ENCODE results near the gene ARHGAP4. TPM values are rescaled to one million over a fixed set of nuclear protein-coding genes. Genes with fewer than 3 reads are reported as not detected.
A peak's percentile ranks its signal among the peaks of the same experiment; 100 is the strongest.

Gene ARHGAP4
- total RNA-seq, 2 experiments from 2014 or later = 188 to 300 TPM

GRCh38 chrX:153910446-153910845 is 15.6 kb downstream of the ARHGAP4 start:
- Mint-ChIP-seq H3K4me1 (peaks cover 13% of the 10 kb centered on the region), H3K4me3 (no peak overlapping the region), H3K9me3 (ENCODE audit: low read depth) (no peaks in the 10 kb centered on the region), H3K27ac (no peak overlapping the region), H3K36me3 (peaks cover 2% of the 10 kb centered on the region), H3K27me3 (no peaks in the 10 kb centered on the region)
- ATAC-seq = no peak
- CTCF ChIA-PET = interaction anchor here (1.3 kb wide), 1 partner anchor 43 kb away, joined by 4 read pairs; no protein-coding TSS in a partner anchor
- no peak for DNase-seq

DNA sequence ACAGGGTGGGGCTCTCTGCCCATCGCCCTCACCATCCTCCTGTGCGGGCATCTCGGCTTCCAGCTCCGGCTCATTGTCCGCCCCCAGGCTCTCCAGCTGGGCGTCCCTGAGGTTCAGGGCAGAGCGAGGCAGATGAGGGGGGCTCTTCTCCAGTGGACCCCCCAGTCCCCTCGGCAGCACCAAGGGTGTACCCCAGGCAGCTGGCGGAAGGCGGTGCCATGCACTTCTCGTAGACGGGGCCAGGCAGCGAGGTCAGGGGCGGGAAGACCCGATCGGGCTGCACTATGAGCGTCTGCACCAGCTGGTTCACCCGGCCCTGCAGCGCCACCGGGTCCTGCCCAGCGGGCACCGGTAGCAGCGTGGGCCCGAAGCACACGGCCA is 16.1 kb downstream of the ARHGAP4 start:
- Mint-ChIP-seq H3K36me3 (peaks cover 2% of the 10 kb centered on the region), H3K4me1 (peaks cover 14% of the 10 kb centered on the region), H3K27me3 (no peaks in the 10 kb centered on the region), H3K9me3 (ENCODE audit: low read depth) (no peaks in the 10 kb centered on the region), H3K4me3 (no peak overlapping the region), H3K27ac (no peak overlapping the region)
- CTCF ChIA-PET = interaction anchor here (1.3 kb wide), 1 partner anchor 43 kb away, joined by 4 read pairs; no protein-coding TSS in a partner anchor
- DNase-seq = no peak
- no peak for ATAC-seq

- peaks cover 17% of the 10 kb centered on the region for H3K4me1 Mint-ChIP-seq
- ATAC-seq (peak; percentile 31), DNase-seq (no peak)
- no peaks in the 10 kb centered on the region for H3K9me3 Mint-ChIP-seq (ENCODE audit: low read depth)
- H3K27me3 Mint-ChIP-seq = no peaks in the 10 kb centered on the region
- H3K27ac Mint-ChIP-seq = no peak overlapping the region
- CTCF ChIA-PET = interaction anchor here (1.0 to 1.1 kb wide), 2 partner anchors 14 to 38 kb away, joined by 3 read pairs; no protein-coding TSS in a partner anchor
- peaks cover 2% of the 10 kb centered on the region for H3K36me3 Mint-ChIP-seq
- H3K4me3 Mint-ChIP-seq = no peak overlapping the region
Measured at GRCh38 chrX:153909024-153909979, 16.8 kb downstream of the ARHGAP4 start.

DNA sequence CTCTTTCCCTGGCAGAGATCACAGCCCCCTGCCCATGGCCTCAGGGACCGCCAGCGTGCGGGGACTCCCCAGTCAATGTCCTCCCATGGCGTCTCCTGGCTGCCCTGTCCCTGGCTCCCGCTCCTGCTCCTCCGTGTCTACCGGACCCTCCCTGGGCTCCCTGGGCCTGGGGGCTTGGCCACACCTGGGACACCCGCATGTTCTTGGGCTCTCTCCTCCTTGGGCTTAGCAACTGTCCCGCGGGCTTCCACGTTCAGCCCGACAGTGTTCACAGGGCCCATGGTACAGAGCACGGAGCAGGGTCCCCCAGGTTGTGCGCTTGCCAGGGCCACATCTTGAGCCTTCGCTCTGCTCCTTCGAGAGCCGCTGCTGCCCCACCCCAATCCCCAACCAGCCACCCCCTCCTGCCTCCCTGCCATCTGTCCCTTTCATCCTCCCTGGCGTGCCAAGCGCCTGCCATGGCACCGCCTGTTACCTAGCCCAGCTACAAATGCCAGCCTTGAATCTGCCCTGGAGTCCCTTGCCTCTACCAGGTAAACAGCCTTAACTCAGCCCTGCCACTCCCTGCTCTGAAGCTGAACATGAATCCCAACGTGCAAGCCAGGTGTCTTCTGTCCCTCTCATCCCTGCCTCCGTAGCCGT is 17.7 kb downstream of the ARHGAP4 start:
- CTCF ChIA-PET = interaction anchor here (1.0 to 1.1 kb wide), 2 partner anchors 15 to 39 kb away, joined by 3 read pairs; no protein-coding TSS in a partner anchor
- no peak for ATAC-seq
- peaks cover 23% of the 10 kb centered on the region for H3K4me1 Mint-ChIP-seq
- H3K36me3 Mint-ChIP-seq = no peaks in the 10 kb centered on the region
- H3K27me3 Mint-ChIP-seq = no peaks in the 10 kb centered on the region
- H3K4me3 Mint-ChIP-seq = no peak overlapping the region
- H3K27ac Mint-ChIP-seq = no peak overlapping the region
- H3K9me3 Mint-ChIP-seq (ENCODE audit: low read depth) = no peaks in the 10 kb centered on the region
- DNase-seq = no peak

- H3K27me3 Mint-ChIP-seq = no peaks in the 10 kb centered on the region
- H3K27ac Mint-ChIP-seq = no peak overlapping the region
- H3K4me1 Mint-ChIP-seq = peaks cover 27% of the 10 kb centered on the region
- DNase-seq = no peak
- no peak overlapping the region for H3K4me3 Mint-ChIP-seq
- CTCF ChIA-PET = interaction anchor here (1.0 kb wide), 1 partner anchor 15 kb away, joined by 3 read pairs; no protein-coding TSS in a partner anchor
- ATAC-seq = no peak
- H3K9me3 Mint-ChIP-seq (ENCODE audit: low read depth) = no peaks in the 10 kb centered on the region
- H3K36me3 Mint-ChIP-seq = no peaks in the 10 kb centered on the region
Measured at GRCh38 chrX:153907456-153907855, 18.6 kb downstream of the ARHGAP4 start.

DNA sequence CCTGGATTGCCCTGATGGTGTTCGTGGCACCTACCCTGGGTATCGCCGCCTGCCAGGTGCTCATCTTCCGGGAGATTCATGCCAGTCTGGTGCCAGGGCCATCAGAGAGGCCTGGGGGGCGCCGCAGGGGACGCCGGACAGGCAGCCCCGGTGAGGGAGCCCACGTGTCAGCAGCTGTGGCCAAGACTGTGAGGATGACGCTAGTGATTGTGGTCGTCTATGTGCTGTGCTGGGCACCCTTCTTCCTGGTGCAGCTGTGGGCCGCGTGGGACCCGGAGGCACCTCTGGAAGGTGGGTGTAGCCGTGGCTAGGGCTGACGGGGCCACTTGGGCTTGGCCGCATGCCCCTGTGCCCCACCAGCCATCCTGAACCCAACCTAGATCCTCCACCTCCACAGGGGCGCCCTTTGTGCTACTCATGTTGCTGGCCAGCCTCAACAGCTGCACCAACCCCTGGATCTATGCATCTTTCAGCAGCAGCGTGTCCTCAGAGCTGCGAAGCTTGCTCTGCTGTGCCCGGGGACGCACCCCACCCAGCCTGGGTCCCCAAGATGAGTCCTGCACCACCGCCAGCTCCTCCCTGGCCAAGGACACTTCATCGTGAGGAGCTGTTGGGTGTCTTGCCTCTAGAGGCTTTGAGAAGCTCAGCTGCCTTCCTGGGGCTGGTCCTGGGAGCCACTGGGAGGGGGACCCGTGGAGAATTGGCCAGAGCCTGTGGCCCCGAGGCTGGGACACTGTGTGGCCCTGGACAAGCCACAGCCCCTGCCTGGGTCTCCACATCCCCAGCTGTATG is 19.7 kb downstream of the ARHGAP4 start:
- Mint-ChIP-seq H3K4me1 (peaks cover 34% of the 10 kb centered on the region), H3K27ac (peak overlapping the region; percentile 72), H3K27me3 (no peaks in the 10 kb centered on the region), H3K36me3 (no peaks in the 10 kb centered on the region), H3K4me3 (no peak overlapping the region), H3K9me3 (ENCODE audit: low read depth) (no peaks in the 10 kb centered on the region)
- ATAC-seq (peak; percentile 62), DNase-seq (peak; percentile 60)
- CTCF ChIA-PET = interaction anchor here (0.6 to 1.0 kb wide), 4 partner anchors 17 to 613 kb away, joined by 3 to 5 read pairs (median 3); no protein-coding TSS in a partner anchor

DNA sequence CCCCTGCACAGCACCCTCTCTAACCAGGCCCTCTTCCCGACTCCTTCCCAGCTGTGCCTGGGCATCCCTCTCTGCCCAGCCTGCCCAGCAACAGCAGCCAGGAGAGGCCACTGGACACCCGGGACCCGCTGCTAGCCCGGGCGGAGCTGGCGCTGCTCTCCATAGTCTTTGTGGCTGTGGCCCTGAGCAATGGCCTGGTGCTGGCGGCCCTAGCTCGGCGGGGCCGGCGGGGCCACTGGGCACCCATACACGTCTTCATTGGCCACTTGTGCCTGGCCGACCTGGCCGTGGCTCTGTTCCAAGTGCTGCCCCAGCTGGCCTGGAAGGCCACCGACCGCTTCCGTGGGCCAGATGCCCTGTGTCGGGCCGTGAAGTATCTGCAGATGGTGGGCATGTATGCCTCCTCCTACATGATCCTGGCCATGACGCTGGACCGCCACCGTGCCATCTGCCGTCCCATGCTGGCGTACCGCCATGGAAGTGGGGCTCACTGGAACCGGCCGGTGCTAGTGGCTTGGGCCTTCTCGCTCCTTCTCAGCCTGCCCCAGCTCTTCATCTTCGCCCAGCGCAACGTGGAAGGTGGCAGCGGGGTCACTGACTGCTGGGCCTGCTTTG is 20.5 kb downstream of the ARHGAP4 start:
- ATAC-seq = no peak
- CTCF ChIA-PET = interaction anchor here (0.6 kb wide), 1 partner anchor 143 kb away, joined by 3 read pairs; no protein-coding TSS in a partner anchor
- no peak for DNase-seq
- Mint-ChIP-seq H3K27me3 (no peaks in the 10 kb centered on the region), H3K9me3 (ENCODE audit: low read depth) (no peaks in the 10 kb centered on the region), H3K36me3 (no peaks in the 10 kb centered on the region), H3K4me3 (no peak overlapping the region), H3K27ac (peak overlapping the region; percentile 72), H3K4me1 (peaks cover 42% of the 10 kb centered on the region)

- peaks cover 43% of the 10 kb centered on the region for H3K4me1 Mint-ChIP-seq
- H3K9me3 Mint-ChIP-seq (ENCODE audit: low read depth) = no peaks in the 10 kb centered on the region
- no peak within 1 kb of the TSS for H3K4me3 Mint-ChIP-seq
- H3K27me3 Mint-ChIP-seq = peaks cover 3% of the 10 kb centered on the region
- peak within 1 kb of the TSS; percentile 46 for H3K27ac Mint-ChIP-seq
- no peak for DNase-seq
- ATAC-seq = no peak
- CTCF ChIA-PET = no interaction called here
- no peaks in the 10 kb centered on the region for H3K36me3 Mint-ChIP-seq
Measured at GRCh38 chrX:153903991-153904957, 21.8 kb downstream of the ARHGAP4 start, which contains the start of gene AVPR2. TSS of gene AVPR2 (plus strand) at chrX:153904673. CDS start at chrX:153905146, 473 bp downstream.

DNA sequence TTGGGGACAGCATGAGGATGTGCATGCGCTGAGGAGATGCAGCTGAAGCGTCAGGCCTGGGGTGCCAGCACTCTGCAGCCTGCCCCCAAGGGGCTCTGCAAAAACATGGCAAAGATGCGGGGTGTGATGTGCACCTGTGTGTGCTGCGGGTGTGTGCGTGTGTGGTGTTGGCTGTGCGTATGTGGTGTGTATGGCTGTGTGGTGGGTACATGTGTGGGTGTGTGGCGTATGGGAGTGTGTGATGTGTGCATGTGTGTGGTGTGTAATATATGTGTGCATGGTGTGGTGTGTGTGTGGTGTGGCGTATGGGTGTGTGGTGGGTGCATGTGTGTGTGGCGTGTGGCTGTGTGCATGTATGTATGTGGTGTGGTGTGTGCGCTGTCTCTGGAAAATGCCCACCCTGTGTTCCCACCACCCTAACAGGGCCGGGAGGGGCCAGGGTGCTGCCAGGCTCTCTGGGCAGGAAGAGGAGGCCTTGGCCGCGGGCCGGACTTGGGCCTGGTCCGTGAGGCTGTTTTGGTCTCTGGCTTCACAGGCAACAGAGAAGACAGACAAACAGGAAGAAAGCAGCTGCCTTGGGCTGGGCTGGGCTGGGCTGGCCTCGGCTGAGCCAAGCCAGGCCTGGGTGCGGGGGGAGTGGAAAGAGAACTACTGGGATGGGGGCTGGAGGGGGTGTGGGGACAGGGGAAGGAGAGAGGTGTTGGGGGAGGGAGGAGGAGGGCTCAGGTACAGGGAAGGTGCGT is 22.7 kb downstream of the ARHGAP4 start:
- DNase-seq = no peak
- Mint-ChIP-seq H3K4me1 (peaks cover 43% of the 10 kb centered on the region), H3K9me3 (ENCODE audit: low read depth) (no peaks in the 10 kb centered on the region), H3K27me3 (peaks cover 5% of the 10 kb centered on the region), H3K4me3 (no peak overlapping the region), H3K27ac (peak overlapping the region; percentile 46), H3K36me3 (no peaks in the 10 kb centered on the region)
- CTCF ChIA-PET = interaction anchor here (0.9 kb wide), 1 partner anchor 139 kb away, joined by 3 read pairs; the partner anchor contains the start of gene PLXNB3
- ATAC-seq = no peak

DNA sequence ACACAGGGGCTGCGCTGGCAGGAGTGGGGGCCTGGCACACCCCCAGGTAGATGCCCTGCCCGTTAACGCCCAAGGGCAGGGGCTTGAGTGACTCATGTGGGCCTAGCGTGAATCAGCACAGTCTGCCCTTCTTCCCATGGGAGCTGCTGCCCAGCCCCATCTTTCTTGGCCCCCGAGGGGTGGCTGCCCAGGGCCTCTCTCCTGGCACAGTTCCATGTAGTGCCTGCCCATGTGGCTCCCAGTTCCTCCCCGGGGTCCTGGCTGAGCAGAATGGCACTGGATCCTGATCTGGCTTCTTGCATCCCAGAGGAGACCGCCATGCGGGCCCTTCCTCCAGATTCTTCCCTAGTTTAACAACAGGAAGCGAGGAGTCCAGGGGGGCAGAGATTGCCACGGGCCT is 23.7 kb downstream of the ARHGAP4 start:
- DNase-seq = no peak
- Mint-ChIP-seq H3K9me3 (ENCODE audit: low read depth) (no peaks in the 10 kb centered on the region), H3K36me3 (no peaks in the 10 kb centered on the region), H3K27me3 (peaks cover 13% of the 10 kb centered on the region), H3K4me1 (peaks cover 43% of the 10 kb centered on the region), H3K4me3 (no peak overlapping the region), H3K27ac (no peak overlapping the region)
- CTCF ChIA-PET = interaction anchor here (0.9 kb wide), 1 partner anchor 138 kb away, joined by 3 read pairs; the partner anchor contains the start of gene PLXNB3
- ATAC-seq = no peak

- CTCF ChIA-PET = no interaction called here
- Mint-ChIP-seq H3K36me3 (no peaks in the 10 kb centered on the region), H3K9me3 (ENCODE audit: low read depth) (no peaks in the 10 kb centered on the region), H3K27ac (peak overlapping the region; percentile 43), H3K4me1 (peaks cover 41% of the 10 kb centered on the region), H3K4me3 (no peak overlapping the region), H3K27me3 (peaks cover 14% of the 10 kb centered on the region)
- no peak for DNase-seq
- no peak for ATAC-seq
Measured at GRCh38 chrX:153901753-153902140, 24.3 kb downstream of the ARHGAP4 start.
